NCI-H1048 (cell line): Measurements from ENCODE around the gene PEAR1.

Source experiments
- DNase-seq: peaks from one replicate; lab custom pipeline; 2025; lab: John Stamatoyannopoulos, UW

PEAR1 gene

GRCh38 chr1:156901966-156902915 is 8.7 kb downstream of the PEAR1 start:
- no peak for DNase-seq

DNA sequence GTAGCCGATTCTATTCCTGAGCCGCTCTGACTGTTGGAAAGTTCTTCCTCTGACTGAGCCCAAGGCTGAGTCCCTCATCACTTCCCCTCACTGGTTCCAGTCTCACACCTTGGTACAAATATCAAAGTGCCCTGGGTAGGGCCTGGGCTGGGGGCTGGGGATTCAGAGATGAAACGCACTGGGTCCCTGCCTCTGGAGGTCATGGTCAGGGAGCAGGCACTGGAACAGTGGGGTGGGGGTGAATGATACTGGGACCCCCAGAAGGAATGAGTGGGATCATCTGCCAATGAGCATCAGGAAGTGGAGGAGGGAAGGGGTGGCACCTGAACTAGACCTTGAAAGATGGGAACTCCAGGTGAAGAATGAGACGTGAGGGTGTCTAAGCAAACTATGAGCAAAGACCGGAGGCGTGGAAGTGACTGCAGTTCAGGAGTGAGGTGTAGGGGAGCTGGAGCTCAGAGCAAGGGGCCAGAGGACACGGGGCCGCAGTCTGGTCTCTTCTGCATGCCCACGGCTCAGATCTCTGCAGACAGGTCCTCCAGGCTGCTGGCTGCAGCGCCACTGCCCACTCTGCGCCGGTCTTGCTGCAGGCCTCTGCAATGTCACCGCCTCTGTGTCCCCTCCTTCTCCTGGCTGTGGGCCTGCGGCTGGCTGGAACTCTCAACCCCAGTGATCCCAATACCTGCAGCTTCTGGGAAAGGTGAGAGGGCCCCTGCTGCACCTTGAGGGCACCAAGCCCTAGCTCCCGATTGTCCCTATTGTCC is 10.0 kb downstream of the PEAR1 start:
- no peak for DNase-seq

DNA sequence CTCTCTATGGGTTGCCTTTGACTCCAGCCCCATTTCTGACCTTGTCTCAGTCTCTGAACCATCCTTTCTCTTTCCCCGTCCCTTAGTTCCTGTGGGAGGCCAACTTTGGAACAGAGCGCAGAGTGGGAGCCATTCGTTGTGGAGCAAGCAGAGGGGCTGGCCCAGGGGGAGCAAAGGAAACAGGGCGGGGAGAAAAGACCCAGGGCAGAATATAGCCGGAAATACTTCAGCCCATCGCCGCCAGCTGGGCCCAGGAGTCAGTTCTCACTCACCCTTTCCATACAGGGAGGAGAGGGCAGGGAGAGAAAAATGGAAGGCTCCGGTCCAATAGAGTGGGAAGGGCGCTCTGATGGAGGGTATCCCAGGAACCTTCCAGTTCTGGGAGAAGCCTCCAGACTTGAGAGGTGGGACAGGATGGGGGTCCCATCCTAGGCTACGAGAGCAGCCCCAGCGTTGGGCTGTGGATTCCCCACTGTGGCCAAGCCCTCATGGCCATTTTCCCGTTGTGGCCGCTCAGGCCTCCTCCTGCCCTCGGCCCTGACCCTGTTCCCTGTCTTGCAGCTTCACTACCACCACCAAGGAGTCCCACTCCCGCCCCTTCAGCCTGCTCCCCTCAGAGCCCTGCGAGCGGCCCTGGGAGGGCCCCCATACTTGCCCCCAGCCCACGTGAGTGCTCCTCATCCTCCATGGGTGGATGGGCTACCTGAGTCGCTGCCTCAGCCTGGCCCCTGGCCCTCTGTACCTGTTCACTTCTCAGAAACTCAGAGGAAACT is 10.9 kb downstream of the PEAR1 start:
- no peak for DNase-seq

DNA sequence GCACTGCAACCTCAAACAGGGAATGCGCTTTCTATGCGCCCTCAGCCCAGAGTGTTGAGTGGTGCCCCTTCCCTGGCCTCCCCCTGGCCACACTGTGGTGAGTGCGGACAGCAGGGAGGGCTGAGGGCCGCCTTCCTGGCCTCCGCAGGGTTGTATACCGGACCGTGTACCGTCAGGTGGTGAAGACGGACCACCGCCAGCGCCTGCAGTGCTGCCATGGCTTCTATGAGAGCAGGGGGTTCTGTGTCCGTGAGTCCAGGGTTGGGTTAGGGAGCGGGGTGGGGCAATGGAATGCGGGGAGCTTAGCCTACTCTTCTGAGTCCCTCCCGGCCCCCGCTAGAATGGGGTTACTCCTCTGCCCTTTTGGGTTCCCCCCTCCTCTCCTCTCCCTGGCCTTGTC is 11.7 kb downstream of the PEAR1 start:
- DNase-seq: no peak

DNA sequence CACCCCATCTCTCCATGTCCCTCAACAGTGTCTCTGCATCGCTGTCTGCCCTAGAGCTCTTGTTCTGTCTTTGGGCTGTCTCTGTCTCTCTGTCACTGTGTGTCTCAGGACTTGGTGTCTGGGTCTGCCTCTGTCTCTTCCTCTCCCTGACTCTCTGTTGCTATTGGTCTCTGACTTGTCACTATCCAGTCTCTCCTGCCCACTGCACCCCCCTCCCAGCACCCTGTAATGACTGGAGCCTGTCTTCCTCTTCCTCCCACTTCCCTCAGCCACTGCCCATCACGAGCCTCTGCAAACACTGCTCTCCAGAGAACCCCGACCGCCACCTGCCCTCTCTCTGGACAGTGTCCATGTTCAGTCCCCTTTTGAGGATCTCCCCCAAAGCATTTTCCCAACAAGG is 12.1 kb downstream of the PEAR1 start:
- no peak for DNase-seq

GRCh38 chr1:156906206-156906906 is 12.8 kb downstream of the PEAR1 start:
- no peak for DNase-seq

GRCh38 chr1:156908541-156908940 is 15.0 kb downstream of the PEAR1 start:
- no peak for DNase-seq

DNA sequence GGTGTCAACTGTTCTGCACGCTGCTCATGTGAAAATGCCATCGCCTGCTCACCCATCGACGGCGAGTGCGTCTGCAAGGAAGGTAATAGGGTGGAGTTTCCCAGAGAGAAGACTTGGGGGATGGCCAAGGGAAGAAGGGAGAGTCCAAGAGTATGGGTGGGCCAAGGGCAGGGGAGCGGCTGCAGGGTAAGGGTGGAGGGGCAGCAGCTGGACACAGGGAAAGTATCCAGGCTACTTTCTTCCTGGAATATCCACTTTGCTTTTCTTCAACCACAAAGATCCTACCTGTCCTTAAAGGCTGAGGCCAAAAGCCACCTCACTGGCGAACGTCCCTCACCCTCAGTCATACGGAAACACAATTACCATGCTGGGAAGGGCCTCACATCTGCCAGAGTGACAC is 15.4 kb downstream of the PEAR1 start:
- no peak for DNase-seq

- DNase-seq: no peak
These were observed 16.2 kb downstream of the PEAR1 start for GRCh38 chr1:156909671-156910070.

GRCh38 chr1:156910309-156910782 is 16.8 kb downstream of the PEAR1 start:
- DNase-seq: no peak

GRCh38 chr1:156911577-156912298 is 18.2 kb downstream of the PEAR1 start:
- DNase-seq: no peak

DNA sequence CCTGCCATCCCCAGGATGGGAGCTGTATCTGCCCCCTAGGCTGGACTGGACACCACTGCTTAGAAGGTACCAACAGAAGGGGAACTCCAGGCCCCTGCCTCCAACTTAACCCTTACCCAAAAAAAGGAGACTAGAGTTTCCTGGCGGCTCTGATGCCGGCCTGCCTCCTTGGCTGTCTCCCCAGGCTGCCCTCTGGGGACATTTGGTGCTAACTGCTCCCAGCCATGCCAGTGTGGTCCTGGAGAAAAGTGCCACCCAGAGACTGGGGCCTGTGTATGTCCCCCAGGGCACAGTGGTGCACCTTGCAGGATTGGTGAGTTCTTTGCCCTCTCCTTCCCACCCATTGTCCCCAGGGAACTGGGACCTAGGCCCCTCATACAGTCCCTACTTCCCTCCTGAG is 18.8 kb downstream of the PEAR1 start:
- no peak for DNase-seq

- no peak for DNase-seq
These were observed 19.6 kb downstream of the PEAR1 start for GRCh38 chr1:156912861-156913808.

DNA sequence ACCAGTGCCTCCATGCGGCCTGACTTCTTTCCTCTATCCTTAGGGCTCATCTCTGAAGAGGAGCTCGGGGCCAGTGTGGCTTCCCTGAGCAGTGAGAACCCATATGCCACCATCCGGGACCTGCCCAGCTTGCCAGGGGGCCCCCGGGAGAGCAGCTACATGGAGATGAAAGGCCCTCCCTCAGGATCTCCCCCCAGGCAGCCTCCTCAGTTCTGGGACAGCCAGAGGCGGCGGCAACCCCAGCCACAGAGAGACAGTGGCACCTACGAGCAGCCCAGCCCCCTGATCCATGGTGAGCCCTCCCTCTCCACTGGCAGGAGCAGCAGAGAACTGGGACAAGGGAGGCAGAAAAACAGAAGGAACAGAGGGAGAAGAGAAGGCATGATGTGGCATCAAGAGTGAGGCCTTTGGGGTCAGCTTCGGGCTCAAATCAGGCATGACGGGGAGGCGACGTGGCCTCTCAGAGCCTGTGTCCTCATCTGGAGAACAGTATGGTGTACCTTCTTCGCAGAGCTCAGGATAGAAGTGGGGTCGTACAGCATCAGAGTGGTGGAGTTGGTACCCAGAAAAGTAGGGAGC is 20.4 kb downstream of the PEAR1 start:
- DNase-seq: no peak

GRCh38 chr1:156914440-156914856 is 20.9 kb downstream of the PEAR1 start:
- no peak for DNase-seq

- DNase-seq: peak; percentile 62
These were observed 26.9 kb downstream of the PEAR1 start, which contains the start of gene LRRC71 for GRCh38 chr1:156920233-156921052. LRRC71 (plus strand) TSS chr1:156920632; CDS start chr1:156920804, 172 bp downstream.

DNA sequence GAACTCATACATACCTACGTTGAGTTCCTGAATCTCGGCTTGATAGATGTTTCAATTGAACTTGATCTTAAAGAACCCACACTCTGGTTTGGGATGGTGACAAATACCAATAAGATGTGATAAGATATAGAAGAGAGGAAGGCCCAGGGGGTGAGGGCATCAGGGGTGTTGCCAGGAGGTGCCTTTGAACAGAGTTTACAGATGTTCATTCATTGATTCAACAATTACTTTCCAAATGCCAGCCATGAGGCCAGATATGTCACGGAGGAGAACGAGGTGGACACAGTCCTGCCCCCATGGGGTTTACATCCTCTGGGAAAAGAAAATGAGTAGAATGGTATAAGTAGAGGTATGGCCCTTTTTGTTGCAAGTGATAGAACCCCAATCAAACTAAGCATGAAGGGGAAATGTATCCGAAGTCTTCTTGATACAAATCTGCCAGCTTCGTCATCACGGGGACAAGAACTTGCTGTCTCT is 27.6 kb downstream of the PEAR1 start:
- DNase-seq: no peak

- DNase-seq: no peak
These were observed 29.6 kb downstream of the PEAR1 start for GRCh38 chr1:156922986-156923669.
